ENCODE results near the gene MYO7A. TPM values are rescaled to one million over a fixed set of nuclear protein-coding genes. Genes with fewer than 3 reads are reported as not detected.

MYO7A gene
- total and polyA plus RNA-seq, 2 donors (not counting 1 experiment from before 2014, with no cell fraction given), result 0.03 to 0.07 TPM

DNA sequence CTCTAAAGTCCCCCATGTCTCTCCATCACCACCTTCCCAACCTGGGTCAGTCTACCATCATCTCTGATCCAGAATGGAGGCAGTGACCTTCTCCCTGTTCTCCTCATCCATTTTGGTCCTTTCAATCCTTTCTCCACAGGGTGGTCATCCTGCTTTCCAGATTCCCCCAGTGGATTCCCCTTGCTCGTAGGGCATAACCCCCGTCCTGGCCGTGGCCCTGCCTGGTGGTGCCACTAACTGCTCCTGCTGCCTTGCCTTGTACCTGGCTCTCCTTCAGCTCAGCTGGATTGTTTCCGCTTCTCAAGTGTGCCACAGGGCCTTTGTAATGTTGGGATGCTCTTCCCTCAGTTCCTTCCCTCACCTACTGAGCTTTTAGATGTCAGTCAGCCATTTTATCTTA, 81.6 kb downstream of the MYO7A start:
- ChIA-PET POLR2A (no interaction called here), CTCF (no interaction called here)
- no peak overlapping the region for H3K27ac Mint-ChIP-seq
- H3K4me3 ChIP-seq (ENCODE audit: control extremely low read depth in 1 of 5, extremely low read depth in 1 of 5, insufficient read depth in 1 of 5, low read depth in 2 of 5, low read length in 4 of 5), result no peak overlapping the region
- no peaks in the 10 kb centered on the region for H3K36me3 ChIP-seq (replicated peaks in 1 of 2; ENCODE audit: control extremely low read depth in 1 of 2, control insufficient read depth in 1 of 2, extremely low read depth in 1 of 2, insufficient read depth in 2 of 2, low read length in 1 of 2)
- WGBS (ENCODE audit: insufficient coverage), result 72% methylated on average over 4 of the region's 4 CpGs
- no peaks in the 10 kb centered on the region for H3K27me3 ChIP-seq (replicated peaks in 1 of 4; ENCODE audit: control extremely low read depth in 1 of 4, control insufficient read depth in 3 of 4, insufficient read depth in 4 of 4, low read length in 3 of 4)
- no peaks in the 10 kb centered on the region for H3K4me1 Mint-ChIP-seq
- TF ChIP-seq EZH2 (IDR thresholded peaks at IDR 0.05; ENCODE audit: borderline replicate concordance, insufficient read depth, low read depth, low read length, poor library complexity, severe bottlenecking), result no peak
- TF ChIP-seq, protein P1, sequence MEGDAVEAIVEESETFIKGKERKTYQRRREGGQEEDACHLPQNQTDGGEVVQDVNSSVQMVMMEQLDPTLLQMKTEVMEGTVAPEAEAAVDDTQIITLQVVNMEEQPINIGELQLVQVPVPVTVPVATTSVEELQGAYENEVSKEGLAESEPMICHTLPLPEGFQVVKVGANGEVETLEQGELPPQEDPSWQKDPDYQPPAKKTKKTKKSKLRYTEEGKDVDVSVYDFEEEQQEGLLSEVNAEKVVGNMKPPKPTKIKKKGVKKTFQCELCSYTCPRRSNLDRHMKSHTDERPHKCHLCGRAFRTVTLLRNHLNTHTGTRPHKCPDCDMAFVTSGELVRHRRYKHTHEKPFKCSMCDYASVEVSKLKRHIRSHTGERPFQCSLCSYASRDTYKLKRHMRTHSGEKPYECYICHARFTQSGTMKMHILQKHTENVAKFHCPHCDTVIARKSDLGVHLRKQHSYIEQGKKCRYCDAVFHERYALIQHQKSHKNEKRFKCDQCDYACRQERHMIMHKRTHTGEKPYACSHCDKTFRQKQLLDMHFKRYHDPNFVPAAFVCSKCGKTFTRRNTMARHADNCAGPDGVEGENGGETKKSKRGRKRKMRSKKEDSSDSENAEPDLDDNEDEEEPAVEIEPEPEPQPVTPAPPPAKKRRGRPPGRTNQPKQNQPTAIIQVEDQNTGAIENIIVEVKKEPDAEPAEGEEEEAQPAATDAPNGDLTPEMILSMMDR (IDR thresholded peaks at IDR 0.05), result no peak
- intact Hi-C loops (cut with micrococcal nuclease), result no loop called here
- no peak overlapping the region for H3K4me2 ChIP-seq (replicated peaks; ENCODE audit: low read depth, low read length, poor library complexity, severe bottlenecking)
- H2AFZ ChIP-seq (ENCODE audit: insufficient read depth, low read depth, low read length, poor library complexity, severe bottlenecking), result no peak overlapping the region
- no peaks in the 10 kb centered on the region for H3K9me3 Mint-ChIP-seq (ENCODE audit: insufficient read depth)
- no peak overlapping the region for H3K4me3 Mint-ChIP-seq
- H3K27me3 Mint-ChIP-seq, result no peaks in the 10 kb centered on the region
- ATAC-seq (ENCODE audit: low read depth) (no peak), DNase-seq (no peak)
- no peaks in the 10 kb centered on the region for H3K4me1 ChIP-seq (ENCODE audit: control insufficient read depth in 2 of 2, insufficient read depth in 2 of 2, low read length in 2 of 2)
- no peak overlapping the region for H3K27ac ChIP-seq (ENCODE audit: low read length in 2 of 2)
- H3K9me3 ChIP-seq (ENCODE audit: control extremely low read depth in 1 of 3, control insufficient read depth in 2 of 3, insufficient read depth in 1 of 3, low read length in 2 of 3), result no peaks in the 10 kb centered on the region
- no peak overlapping the region for H3K9ac ChIP-seq (ENCODE audit: low read length)
- H3K79me2 ChIP-seq (ENCODE audit: control insufficient read depth, insufficient read depth, low read length), result no peaks in the 10 kb centered on the region
- H4K20me1 ChIP-seq (ENCODE audit: control insufficient read depth, insufficient read depth, low read length, poor library complexity, severe bottlenecking), result no peaks in the 10 kb centered on the region

DNA sequence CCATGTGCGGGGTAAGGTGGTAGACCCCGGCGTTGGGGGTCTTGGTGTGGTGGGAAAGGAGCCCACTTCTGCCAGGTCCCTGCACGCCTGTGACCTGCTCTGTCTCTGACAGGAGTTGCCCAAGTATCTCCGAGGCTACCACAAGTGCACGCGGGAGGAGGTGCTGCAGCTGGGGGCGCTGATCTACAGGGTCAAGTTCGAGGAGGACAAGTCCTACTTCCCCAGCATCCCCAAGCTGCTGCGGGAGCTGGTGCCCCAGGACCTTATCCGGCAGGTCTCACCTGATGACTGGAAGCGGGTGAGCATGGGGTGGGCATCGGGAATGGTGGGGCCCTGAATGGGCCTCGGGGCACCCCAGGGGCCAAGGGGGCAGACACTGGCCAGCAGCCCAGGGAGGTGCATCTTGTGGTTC, 83.0 kb downstream of the MYO7A start:
- Mint-ChIP-seq H3K4me3 (no peak overlapping the region), H3K9me3 (ENCODE audit: insufficient read depth) (no peaks in the 10 kb centered on the region), H3K27me3 (no peaks in the 10 kb centered on the region), H3K27ac (no peak overlapping the region), H3K4me1 (no peaks in the 10 kb centered on the region)
- Histone ChIP-seq H3K4me2 (replicated peaks; ENCODE audit: low read depth, low read length, poor library complexity, severe bottlenecking) (no peak overlapping the region), H3K4me3 (ENCODE audit: control extremely low read depth in 1 of 5, extremely low read depth in 1 of 5, insufficient read depth in 1 of 5, low read depth in 2 of 5, low read length in 4 of 5) (no peak overlapping the region), H3K27me3 (replicated peaks in 1 of 4; ENCODE audit: control extremely low read depth in 1 of 4, control insufficient read depth in 3 of 4, insufficient read depth in 4 of 4, low read length in 3 of 4) (no peaks in the 10 kb centered on the region), H2AFZ (ENCODE audit: insufficient read depth, low read depth, low read length, poor library complexity, severe bottlenecking) (no peak overlapping the region), H3K9me3 (ENCODE audit: control extremely low read depth in 1 of 3, control insufficient read depth in 2 of 3, insufficient read depth in 1 of 3, low read length in 2 of 3) (no peaks in the 10 kb centered on the region), H3K9ac (ENCODE audit: low read length) (no peak overlapping the region), H3K4me1 (ENCODE audit: control insufficient read depth in 2 of 2, insufficient read depth in 2 of 2, low read length in 2 of 2) (no peaks in the 10 kb centered on the region), H3K27ac (ENCODE audit: low read length in 2 of 2) (no peak overlapping the region), H4K20me1 (ENCODE audit: control insufficient read depth, insufficient read depth, low read length, poor library complexity, severe bottlenecking) (no peaks in the 10 kb centered on the region), H3K36me3 (replicated peaks in 1 of 2; ENCODE audit: control extremely low read depth in 1 of 2, control insufficient read depth in 1 of 2, extremely low read depth in 1 of 2, insufficient read depth in 2 of 2, low read length in 1 of 2) (no peaks in the 10 kb centered on the region), H3K79me2 (ENCODE audit: control insufficient read depth, insufficient read depth, low read length) (no peaks in the 10 kb centered on the region)
- ChIA-PET POLR2A (no interaction called here), CTCF (no interaction called here)
- ATAC-seq (ENCODE audit: low read depth), result no peak
- no peak for TF ChIP-seq EZH2 (IDR thresholded peaks at IDR 0.05; ENCODE audit: borderline replicate concordance, insufficient read depth, low read depth, low read length, poor library complexity, severe bottlenecking)
- TF ChIP-seq, protein P1 (IDR thresholded peaks at IDR 0.05), result no peak
- DNase-seq, result no peak
- intact Hi-C loops (cut with micrococcal nuclease), result no loop called here
- 92% methylated on average over 13 of the region's 14 CpGs for WGBS (ENCODE audit: insufficient coverage)
